GM19023 (cell line): Measurements from ENCODE around the gene ADIPOR2.
"Not testable (repeated sequence)": the region's sequence is repeated elsewhere in the genome, so short reads cannot be mapped to it uniquely, and the experiment has no call there.

Experiments used
- ATAC-seq: cut with Tn5 transposase; IDR thresholded peaks from one replicate; pipeline ENCODE4 v1.9.1; 2021; ENCODE audit warnings: mild to moderate bottlenecking, moderate library complexity; ENCODE audit not compliant: unreplicated experiment

Gene ADIPOR2

GRCh38 chr12:1663440-1664132 lies 27.3 kb upstream of the ADIPOR2 start:
- no peak for ATAC-seq

- ATAC-seq = no peak
These were observed 25.5 kb upstream of the ADIPOR2 start for GRCh38 chr12:1665366-1665765.

GRCh38 chr12:1666215-1666614 lies 24.7 kb upstream of the ADIPOR2 start:
- no peak for ATAC-seq

- ATAC-seq = no peak
These were observed 24.1 kb upstream of the ADIPOR2 start for GRCh38 chr12:1666685-1667162.

- no peak for ATAC-seq
These were observed 21.9 kb upstream of the ADIPOR2 start for GRCh38 chr12:1668833-1669543.

- no peak for ATAC-seq
These were observed 20.3 kb upstream of the ADIPOR2 start for GRCh38 chr12:1670358-1671268.

- no peak for ATAC-seq
These were observed 14.8 kb upstream of the ADIPOR2 start for GRCh38 chr12:1676043-1676442.

- ATAC-seq = no peak
These were observed 9.9 kb upstream of the ADIPOR2 start for GRCh38 chr12:1680804-1681492.

- no peak for ATAC-seq
These were observed 9.4 kb upstream of the ADIPOR2 start for GRCh38 chr12:1681493-1681807.

GRCh38 chr12:1688086-1688710 lies 2.7 kb upstream of the ADIPOR2 start:
- no peak for ATAC-seq

- ATAC-seq = peak; percentile 47
These were observed 495 bp downstream of the ADIPOR2 start for GRCh38 chr12:1691123-1692007.

- ATAC-seq = no peak
These were observed 1.4 kb downstream of the ADIPOR2 start for GRCh38 chr12:1692226-1692625.

- no peak for ATAC-seq
These were observed 2.2 kb downstream of the ADIPOR2 start for GRCh38 chr12:1692895-1693610.

GRCh38 chr12:1695097-1695496 lies 4.2 kb downstream of the ADIPOR2 start:
- not testable (repeated sequence) for ATAC-seq

GRCh38 chr12:1695886-1696670 lies 5.2 kb downstream of the ADIPOR2 start:
- no peak for ATAC-seq

- no peak for ATAC-seq
These were observed 5.9 kb downstream of the ADIPOR2 start for GRCh38 chr12:1696800-1697199.

GRCh38 chr12:1697271-1697670 lies 6.4 kb downstream of the ADIPOR2 start:
- no peak for ATAC-seq

- no peak for ATAC-seq
These were observed 7.8 kb downstream of the ADIPOR2 start for GRCh38 chr12:1698720-1699119.
